Astrocyte (in vitro differentiated cells and primary cell): ENCODE results near the gene ASB7. TPM values are rescaled to one million over a fixed set of nuclear protein-coding genes. Genes with fewer than 3 reads are reported as not detected.

ENCODE experiments used
- DNase-seq: peaks from one replicate; pipeline ENCODE4 v3.0.0-alpha.2; 2010; ENCODE audit warnings: low read depth
- FAIRE-seq: peaks from 2 replicates; lab custom pipeline; 2011; peaks lifted over from hg19 to GRCh38; lab: Jason Lieb, UNC
- H2AFZ ChIP-seq: 2 replicates; pipeline ENCODE4 v1.6.0; 2012; ENCODE audit warnings: low read depth, low read length, inconsistent platforms
- H3K27ac ChIP-seq: 2 replicates; pipeline ENCODE4 v1.5.1; 2011; ENCODE audit warnings: low read depth, low read length, inconsistent platforms
- H3K27me3 ChIP-seq: 2 replicates; pipeline ENCODE4 v1.6.0; 2011; ENCODE audit warnings: low read length, inconsistent platforms; ENCODE audit not compliant: insufficient read depth
- H3K36me3 ChIP-seq: 2 replicates; pipeline ENCODE4 v1.5.1; 2011; ENCODE audit warnings: low read length, inconsistent platforms; ENCODE audit not compliant: insufficient read depth
- H3K4me1 ChIP-seq: 2 replicates; pipeline ENCODE4 v1.5.1; 2011; ENCODE audit warnings: low read length, inconsistent platforms; ENCODE audit not compliant: insufficient read depth
- H3K4me2 ChIP-seq: 2 replicates; pipeline ENCODE4 v1.6.0; 2012; ENCODE audit warnings: low read length, inconsistent platforms
- H3K4me3 ChIP-seq: 2 replicates; pipeline ENCODE4 v1.5.1; 2011; ENCODE audit warnings: low read depth, mild to moderate bottlenecking, low read length, inconsistent platforms; ENCODE audit not compliant: insufficient read depth
- H3K79me2 ChIP-seq: 2 replicates; pipeline ENCODE4 v1.6.0; 2012; ENCODE audit warnings: mild to moderate bottlenecking, low read length, inconsistent platforms; ENCODE audit not compliant: insufficient read depth
- H3K9ac ChIP-seq: 2 replicates; pipeline ENCODE4 v1.6.0; 2012; ENCODE audit warnings: mild to moderate bottlenecking, low read length, inconsistent platforms
- H3K9me3 ChIP-seq: 2 replicates; pipeline ENCODE4 v1.5.1; 2012; ENCODE audit warnings: low read depth, mild to moderate bottlenecking, low read length, inconsistent platforms; ENCODE audit not compliant: insufficient read depth
- H4K20me1 ChIP-seq: 2 replicates; pipeline ENCODE4 v1.6.0; 2012; ENCODE audit warnings: low read length, inconsistent platforms; ENCODE audit not compliant: insufficient read depth
- H3K27ac Mint-ChIP-seq: one replicate; pipeline ENCODE4 v1.8.0; 2021; ENCODE audit warnings: mild to moderate bottlenecking, mixed read lengths; ENCODE audit not compliant: unreplicated experiment
- H3K27me3 Mint-ChIP-seq: one replicate; pipeline ENCODE4 v1.8.0; 2021; ENCODE audit warnings: low read depth, mixed read lengths; ENCODE audit not compliant: unreplicated experiment
- H3K36me3 Mint-ChIP-seq: one replicate; pipeline ENCODE4 v1.8.0; 2021; ENCODE audit warnings: low read depth, mixed read lengths; ENCODE audit not compliant: unreplicated experiment
- H3K4me1 Mint-ChIP-seq: one replicate; pipeline ENCODE4 v1.8.0; 2021; ENCODE audit warnings: low read depth, mixed read lengths; ENCODE audit not compliant: unreplicated experiment
- H3K4me3 Mint-ChIP-seq: one replicate; pipeline ENCODE4 v1.8.0; 2021; ENCODE audit warnings: mild to moderate bottlenecking, moderate library complexity, mixed read lengths; ENCODE audit not compliant: unreplicated experiment
- H3K9me3 Mint-ChIP-seq: one replicate; pipeline ENCODE4 v1.8.0; 2021; ENCODE audit warnings: mild to moderate bottlenecking, mixed read lengths; ENCODE audit not compliant: unreplicated experiment
- CTCF ChIP-seq: IDR thresholded peaks from 2 replicates; pipeline ENCODE4 v1.5.1; 2011; ENCODE audit warnings: low read depth, mild to moderate bottlenecking, inconsistent platforms, low read length, moderate library complexity; ENCODE audit not compliant: insufficient read depth
- EZH2 ChIP-seq: IDR thresholded peaks from 2 replicates; pipeline ENCODE4 v1.6.1; 2012; ENCODE audit warnings: mild to moderate bottlenecking, low read length, inconsistent platforms; ENCODE audit not compliant: insufficient read depth
- total RNA-seq: library from RNA; stranded (reverse); gene quantifications from 2 replicates; pipeline ENCODE4 v1.2.1, GENCODE V29; 2021

ASB7 gene
- total RNA-seq, 1 donor from 2014 or later, result 14.4 TPM

GRCh38 chr15:100558771-100559254 lies 43.6 kb upstream of the ASB7 start:
- H3K36me3 ChIP-seq, result no peaks in the 10 kb centered on the region
- no peak overlapping the region for H3K4me2 ChIP-seq
- no peak overlapping the region for H3K9ac ChIP-seq
- H3K27ac Mint-ChIP-seq, result no peak overlapping the region
- H3K4me1 ChIP-seq, result no peaks in the 10 kb centered on the region
- no peak for FAIRE-seq
- H3K4me3 ChIP-seq, result no peak overlapping the region
- H3K27me3 Mint-ChIP-seq, result no peaks in the 10 kb centered on the region
- H2AFZ ChIP-seq, result no peak overlapping the region
- H3K9me3 ChIP-seq, result no peaks in the 10 kb centered on the region
- H3K27me3 ChIP-seq, result no peaks in the 10 kb centered on the region
- TF ChIP-seq CTCF (no peak), EZH2 (no peak)
- no peaks in the 10 kb centered on the region for H3K36me3 Mint-ChIP-seq
- peaks cover 10% of the 10 kb centered on the region for H3K9me3 Mint-ChIP-seq
- H4K20me1 ChIP-seq, result no peaks in the 10 kb centered on the region
- H3K4me1 Mint-ChIP-seq, result no peaks in the 10 kb centered on the region
- DNase-seq, result no peak
- H3K79me2 ChIP-seq, result no peaks in the 10 kb centered on the region
- no peak overlapping the region for H3K27ac ChIP-seq
- no peak overlapping the region for H3K4me3 Mint-ChIP-seq

GRCh38 chr15:100559330-100559729 lies 43.1 kb upstream of the ASB7 start:
- no peak for TF ChIP-seq EZH2
- no peak for TF ChIP-seq CTCF
- H3K27ac ChIP-seq, result no peak overlapping the region
- Mint-ChIP-seq H3K9me3 (peaks cover 6% of the 10 kb centered on the region), H3K27me3 (no peaks in the 10 kb centered on the region), H3K4me1 (no peaks in the 10 kb centered on the region), H3K4me3 (no peak overlapping the region), H3K27ac (no peak overlapping the region), H3K36me3 (no peaks in the 10 kb centered on the region)
- no peaks in the 10 kb centered on the region for H3K27me3 ChIP-seq
- H3K9me3 ChIP-seq, result no peaks in the 10 kb centered on the region
- H3K9ac ChIP-seq, result no peak overlapping the region
- no peaks in the 10 kb centered on the region for H3K79me2 ChIP-seq
- DNase-seq (peak; percentile 9), FAIRE-seq (no peak)
- no peak overlapping the region for H3K4me3 ChIP-seq
- H3K4me2 ChIP-seq, result no peak overlapping the region
- H3K36me3 ChIP-seq, result no peaks in the 10 kb centered on the region
- H3K4me1 ChIP-seq, result no peaks in the 10 kb centered on the region
- H4K20me1 ChIP-seq, result no peaks in the 10 kb centered on the region
- H2AFZ ChIP-seq, result no peak overlapping the region

- H3K4me3 Mint-ChIP-seq, result no peak overlapping the region
- TF ChIP-seq CTCF (no peak), EZH2 (no peak)
- no peak for FAIRE-seq
- DNase-seq, result no peak
- H3K4me1 Mint-ChIP-seq, result no peaks in the 10 kb centered on the region
- Histone ChIP-seq H3K4me3 (no peak overlapping the region), H3K9me3 (no peaks in the 10 kb centered on the region), H2AFZ (no peak overlapping the region), H3K4me2 (no peak overlapping the region), H3K27me3 (no peaks in the 10 kb centered on the region), H3K9ac (no peak overlapping the region), H4K20me1 (no peaks in the 10 kb centered on the region), H3K36me3 (no peaks in the 10 kb centered on the region), H3K4me1 (no peaks in the 10 kb centered on the region), H3K79me2 (no peaks in the 10 kb centered on the region), H3K27ac (no peak overlapping the region)
- H3K27me3 Mint-ChIP-seq, result no peaks in the 10 kb centered on the region
- H3K27ac Mint-ChIP-seq, result no peak overlapping the region
- no peaks in the 10 kb centered on the region for H3K36me3 Mint-ChIP-seq
- peaks cover 6% of the 10 kb centered on the region for H3K9me3 Mint-ChIP-seq
These were observed 42.1 kb upstream of the ASB7 start for GRCh38 chr15:100560323-100560722.
